IMR-90 (cell line): ENCODE results near the gene IL12RB2. TPM values are rescaled to one million over a fixed set of nuclear protein-coding genes. Genes with fewer than 3 reads are reported as not detected.

ENCODE experiments used
- ATAC-seq: fragments of 200-7000 bp; cut with Tn5 transposase; 2 replicates; pipeline ENCODE4 v1.9.1; 2020; ENCODE audit warnings: low read depth, mild to moderate bottlenecking, moderate library complexity
- BruUV-seq: library from RNA; stranded (reverse); fragments of 400-500 nt; replicated peaks from 2 replicates; lab custom pipeline; 2021; lab: Mats Ljungman, UMichigan
- CTCF ChIA-PET: fragments of 300-600 bp; formaldehyde crosslinking; extraction: SDS; loops from one replicate; lab custom pipeline; 2021; ENCODE audit warnings: antibody characterized with exemption; lab: Yijun Ruan, JAX
- POLR2A ChIA-PET: fragments of 300-600 bp; sonication (Branson Sonifier 250); formaldehyde crosslinking; loops from one replicate; lab custom pipeline; 2022; ENCODE audit warnings: antibody characterized with exemption; ENCODE audit not compliant: unreplicated experiment; lab: Charles Lee
- DNase-seq: peaks from one replicate; pipeline ENCODE4 v3.0.0; 2013
- H2AFZ ChIP-seq: replicated peaks from 2 replicates; pipeline ENCODE3; 2013; ENCODE audit warnings: low read length, mild to moderate bottlenecking; ENCODE audit not compliant: poor library complexity
- H2AK5ac ChIP-seq: 2 replicates; pipeline ENCODE4 v1.6.1; 2013; ENCODE audit warnings: low read depth, low read length, inconsistent platforms
- H2AK9ac ChIP-seq: replicated peaks from 2 replicates; pipeline ENCODE3; 2013; ENCODE audit warnings: mild to moderate bottlenecking, low read depth, low read length, moderate library complexity; ENCODE audit not compliant: poor library complexity
- H2BK120ac ChIP-seq: 2 replicates; pipeline ENCODE4 v1.6.1; 2013; ENCODE audit warnings: low read depth, low read length, inconsistent platforms
- H2BK15ac ChIP-seq: 3 replicates; pipeline ENCODE4 v1.6.1; 2013; ENCODE audit warnings: low read depth, low read length, inconsistent platforms
- H2BK20ac ChIP-seq: 2 replicates; pipeline ENCODE4 v1.6.1; 2013; ENCODE audit warnings: low read depth, mild to moderate bottlenecking, inconsistent platforms, low read length, moderate library complexity
- H2BK5ac ChIP-seq: 2 replicates; pipeline ENCODE4 v1.6.1; 2013; ENCODE audit warnings: mild to moderate bottlenecking, low read depth, low read length, inconsistent platforms; ENCODE audit not compliant: poor library complexity, severe bottlenecking
- H3K14ac ChIP-seq: replicated peaks from 2 replicates; pipeline ENCODE4 v1.6.1; 2013; ENCODE audit warnings: low read depth, low read length, inconsistent platforms
- H3K18ac ChIP-seq: 2 replicates; pipeline ENCODE4 v1.6.1; 2013; ENCODE audit warnings: low read depth, low read length, control low read depth
- H3K23ac ChIP-seq: 2 replicates; pipeline ENCODE4 v1.6.1; 2013; ENCODE audit warnings: low read depth, low read length, inconsistent platforms
- H3K27ac ChIP-seq: 2 replicates; pipeline ENCODE4 v1.5.1; 2013; ENCODE audit warnings: mild to moderate bottlenecking, control low read depth, low read length; ENCODE audit not compliant: insufficient read depth
- H3K27me3 ChIP-seq: 2 replicates; pipeline ENCODE4 v1.6.1; 2013; ENCODE audit warnings: low read length; ENCODE audit not compliant: control insufficient read depth, insufficient read depth
- H3K36me3 ChIP-seq: 2 replicates; pipeline ENCODE4 v1.6.1; 2013; ENCODE audit warnings: low read length, mixed read lengths; ENCODE audit not compliant: control insufficient read depth, insufficient read depth
- H3K4ac ChIP-seq: 2 replicates; pipeline ENCODE4 v1.6.1; 2013; ENCODE audit warnings: low read depth, low read length, inconsistent platforms
- H3K4me1 ChIP-seq: 2 replicates; pipeline ENCODE4 v1.6.1; 2013; ENCODE audit warnings: low read length, mixed read lengths; ENCODE audit not compliant: control insufficient read depth, insufficient read depth
- H3K4me2 ChIP-seq: 2 replicates; pipeline ENCODE4 v1.6.1; 2013; ENCODE audit warnings: low read depth, mild to moderate bottlenecking, control low read depth, low read length, moderate library complexity
- H3K4me3 ChIP-seq: 2 replicates; pipeline ENCODE4 v1.5.1; 2013; ENCODE audit warnings: low read depth, mild to moderate bottlenecking, control low read depth, low read length, moderate library complexity; ENCODE audit not compliant: insufficient read depth
- H3K56ac ChIP-seq: 2 replicates; pipeline ENCODE4 v1.6.1; 2013; ENCODE audit warnings: low read length, inconsistent platforms; ENCODE audit not compliant: insufficient read depth; ENCODE audit errors: extremely low read depth
- H3K79me1 ChIP-seq, 2 experiments: 2 replicates each; pipeline ENCODE4 v1.6.1; 2013; ENCODE audit warnings: low read length in 2 of 2, inconsistent platforms in 1 of 2, low read depth in 1 of 2
- H3K9ac ChIP-seq: 2 replicates; pipeline ENCODE4 v1.6.1; 2013; ENCODE audit warnings: low read depth, low read length, control low read depth
- H3K9me1 ChIP-seq: 2 replicates; pipeline ENCODE4 v1.6.1; 2013; ENCODE audit warnings: low read length, inconsistent platforms; ENCODE audit not compliant: insufficient read depth
- H3K9me3 ChIP-seq: 2 replicates; pipeline ENCODE4 v1.6.1; 2013; ENCODE audit warnings: low read length; ENCODE audit not compliant: control insufficient read depth, insufficient read depth
- H4K20me1 ChIP-seq: 2 replicates; pipeline ENCODE4 v1.6.1; 2013; ENCODE audit warnings: low read length, inconsistent platforms; ENCODE audit not compliant: insufficient read depth
- H4K5ac ChIP-seq: 2 replicates; pipeline ENCODE4 v1.6.1; 2013; ENCODE audit warnings: mild to moderate bottlenecking, low read depth, low read length, control low read depth
- H4K8ac ChIP-seq, 2 experiments: 2 replicates each; pipeline ENCODE4 v1.6.1; 2013; ENCODE audit warnings: low read depth in 2 of 2, low read length in 2 of 2, control low read depth in 1 of 2, inconsistent platforms in 1 of 2
- H4K91ac ChIP-seq: 2 replicates; pipeline ENCODE4 v1.6.1; 2013; ENCODE audit warnings: low read depth, low read length, inconsistent platforms; ENCODE audit not compliant: insufficient read depth
- BHLHE40 ChIP-seq: fragments of 150-350 bp; IDR thresholded peaks from 2 replicates; pipeline ENCODE4 v1.6.1; 2016; ENCODE audit warnings: mild to moderate bottlenecking, low read depth, low read length
- CEBPB ChIP-seq: IDR thresholded peaks from 2 replicates; pipeline ENCODE4 v1.6.1; 2012; ENCODE audit warnings: low read depth, low read length, improper control_type of control experiment
- CTCF ChIP-seq: conservative IDR thresholded peaks from 2 replicates; pipeline ENCODE4 v1.5.1; 2012; ENCODE audit warnings: mild to moderate bottlenecking, low read depth, low read length, improper control_type of control experiment
- ELK1 ChIP-seq: fragments of 150-350 bp; IDR thresholded peaks from 2 replicates; pipeline ENCODE4 v1.6.1; 2016; ENCODE audit warnings: low read depth, mild to moderate bottlenecking, low read length, moderate library complexity, borderline replicate concordance
- FOS ChIP-seq: fragments of 150-350 bp; IDR thresholded peaks from 2 replicates; pipeline ENCODE4 v1.6.1; 2016; ENCODE audit warnings: low read depth, low read length
- MAZ ChIP-seq: IDR thresholded peaks from 2 replicates; pipeline ENCODE4 v1.6.1; 2012; ENCODE audit warnings: low read depth, mild to moderate bottlenecking, low read length, improper control_type of control experiment, moderate library complexity, borderline replicate concordance
- MXI1 ChIP-seq: IDR thresholded peaks from 2 replicates; pipeline ENCODE4 v1.6.1; 2012; ENCODE audit warnings: low read depth, mild to moderate bottlenecking, low read length, moderate library complexity, borderline replicate concordance
- NFE2L2 ChIP-seq: fragments of 150-350 bp; IDR thresholded peaks from 2 replicates; pipeline ENCODE4 v1.6.1; 2016; ENCODE audit warnings: low read depth, mild to moderate bottlenecking, low read length
- POLR2A ChIP-seq: IDR thresholded peaks from 2 replicates; pipeline ENCODE4 v1.6.1; 2012; ENCODE audit warnings: mild to moderate bottlenecking, low read depth, low read length
- RCOR1 ChIP-seq: IDR thresholded peaks from 2 replicates; pipeline ENCODE4 v1.6.1; 2012; ENCODE audit warnings: mild to moderate bottlenecking, low read length, improper control_type of control experiment; ENCODE audit not compliant: insufficient replicate concordance
- RFX5 ChIP-seq: IDR thresholded peaks from 2 replicates; pipeline ENCODE4 v1.8.0; 2012; ENCODE audit warnings: low read depth, mild to moderate bottlenecking, low read length, moderate library complexity
- SMC3 ChIP-seq: fragments of 150-350 bp; IDR thresholded peaks from 2 replicates; pipeline ENCODE4 v1.6.1; 2016; ENCODE audit warnings: low read depth, mild to moderate bottlenecking, antibody characterized with exemption, low read length, moderate library complexity
- USF2 ChIP-seq: fragments of 150-350 bp; IDR thresholded peaks from 2 replicates; pipeline ENCODE4 v1.6.1; 2017; ENCODE audit warnings: mild to moderate bottlenecking, antibody characterized with exemption, low read length, low read depth
- WGBS, 2 experiments: methylation state at CpG; one replicate each; pipeline versions ENCODE4 v1.1.5 to v1.1.7; 2013; ENCODE audit warnings: missing lambda C conversion rate in 2 of 2; ENCODE audit not compliant: insufficient read length in 1 of 2; ENCODE audit errors: extremely low coverage in 2 of 2; 5-methylcytosine and 5-hydroxymethylcytosine counted together
- dilution Hi-C: fragments of 300-500 bp; cut with HindIII; formaldehyde crosslinking; loops from one replicate; pipeline ENCODE4 v1.14.3; 2018; ENCODE audit warnings: low sequenced_read_pairs; ENCODE audit not compliant: unreplicated experiment
- in situ Hi-C: fragments of 300-500 bp; cut with MboI; formaldehyde crosslinking; loops from 3 replicates; pipeline ENCODE4 v1.14.3; 2019; ENCODE audit warnings: low sequenced_read_pairs, inconsistent platforms, mixed read lengths
- intact Hi-C: fragments of 100-400 bp; cut with micrococcal nuclease; formaldehyde crosslinking; loops from 2 replicates; pipeline ENCODE4 v1.10.0; 2022
- polyA plus RNA-seq, 3 experiments: library from polyadenylated mRNA; depleted of rRNA; stranded (reverse); fragments of >200 nt; gene quantifications; 2 replicates each; pipeline ENCODE4 v1.2.3, GENCODE V29; 2012; ENCODE audit warnings: low replicate concordance in 1 of 3
- total RNA-seq: library from RNA; depleted of rRNA; stranded (reverse); fragments of >200 nt; gene quantifications from 2 replicates; pipeline ENCODE4 v1.2.3, GENCODE V29; 2012

IL12RB2 gene
- total and polyA plus RNA-seq, 2 of the 4 experiments (the other 2 are of a cell fraction), result not detected

GRCh38 chr1:67430358-67431155, 122.9 kb downstream of the IL12RB2 start, which contains the start of gene SERBP1:
Gene SERBP1 (minus strand): TSS chr1:67430402. CDS start chr1:67430300, 102 bp downstream.
- Histone ChIP-seq H2BK20ac (no peak within 1 kb of the TSS), H3K4me2 (peak within 1 kb of the TSS; percentile 96), H2AK5ac (peak within 1 kb of the TSS; percentile 89), H4K8ac (peak within 1 kb of the TSS; percentile 42 to 93), H3K14ac (peak within 1 kb of the TSS; percentile 75), H3K36me3 (peaks cover 8% of the 10 kb centered on the region), H3K9me1 (no peaks in the 10 kb centered on the region; the same call in 1 of the 2 replicates), H2BK5ac (peak within 1 kb of the TSS; percentile 71), H3K4me3 (peak within 1 kb of the TSS; percentile 99), H3K4me1 (no peaks in the 10 kb centered on the region), H3K27ac (peak within 1 kb of the TSS; percentile 81), H3K27me3 (no peaks in the 10 kb centered on the region), H2BK120ac (peak within 1 kb of the TSS; percentile 73; the same call in 1 of the 2 replicates), H3K9ac (peak within 1 kb of the TSS; percentile 87), H4K5ac (peak within 1 kb of the TSS; percentile 22; the same call in 1 of the 2 replicates), H2BK15ac (peak within 1 kb of the TSS; percentile 46; the same call in 1 of the 3 replicates), H3K9me3 (no peaks in the 10 kb centered on the region), H4K20me1 (peaks cover 41% of the 10 kb centered on the region), H4K91ac (peak within 1 kb of the TSS; percentile 31), H2AFZ (peak within 1 kb of the TSS; percentile 99), H3K4ac (peak within 1 kb of the TSS; percentile 84), H3K18ac (no peak within 1 kb of the TSS), H3K23ac (peak within 1 kb of the TSS; percentile 69), H3K56ac (peak within 1 kb of the TSS; percentile 75), H2AK9ac (peak within 1 kb of the TSS; percentile 85), H3K79me1 (peaks cover 0 to 5% of the 10 kb centered on the region in 2 experiments; a peak in 1 of 4 replicates)
- 0% methylated on average over 7 of the region's 62 CpGs; no CpG with 5 or more reads in 1 of the 2 experiments for WGBS, 2 experiments
- in situ Hi-C loops (no loop called here), dilution Hi-C loops (no loop called here), intact Hi-C loops (loop anchor here (1.0 to 2.0 kb wide), 2 partner anchors 70 to 84 kb away; no protein-coding TSS in a partner anchor)
- ATAC-seq (peak; percentile 95), DNase-seq (peak; percentile 96)
- CTCF ChIA-PET, result no interaction called here
- no TSS peak for BruUV-seq
- POLR2A ChIA-PET, result no interaction called here
- peak; percentile 41; the same call in 1 of the 2 replicates for TF ChIP-seq USF2
- TF ChIP-seq SMC3, result no peak
- peak; percentile 97 for TF ChIP-seq MXI1
- TF ChIP-seq NFE2L2, result no peak
- no peak for TF ChIP-seq CEBPB
- TF ChIP-seq POLR2A, result peak; percentile 83
- peak; percentile 42 for TF ChIP-seq RCOR1
- TF ChIP-seq BHLHE40, result peak; percentile 65
- TF ChIP-seq CTCF, result no peak
- no peak for TF ChIP-seq ELK1
- no peak for TF ChIP-seq FOS
- peak; percentile 75; the same call in 1 of the 2 replicates for TF ChIP-seq MAZ
- no peak for TF ChIP-seq RFX5
